ENCODE measurements around the gene CDC37L1. TPM values are rescaled to one million over a fixed set of nuclear protein-coding genes. Genes with fewer than 3 reads are reported as not detected.

CDC37L1 gene
- total RNA-seq: 13.7 and 14.2 TPM in 2 replicates

GRCh38 chr9:4679268-4680172, at the start of gene CDC37L1:
Gene CDC37L1, plus strand, starts transcription at chr9:4679569. Its CDS starts 199 bp downstream, at chr9:4679768.

DNA sequence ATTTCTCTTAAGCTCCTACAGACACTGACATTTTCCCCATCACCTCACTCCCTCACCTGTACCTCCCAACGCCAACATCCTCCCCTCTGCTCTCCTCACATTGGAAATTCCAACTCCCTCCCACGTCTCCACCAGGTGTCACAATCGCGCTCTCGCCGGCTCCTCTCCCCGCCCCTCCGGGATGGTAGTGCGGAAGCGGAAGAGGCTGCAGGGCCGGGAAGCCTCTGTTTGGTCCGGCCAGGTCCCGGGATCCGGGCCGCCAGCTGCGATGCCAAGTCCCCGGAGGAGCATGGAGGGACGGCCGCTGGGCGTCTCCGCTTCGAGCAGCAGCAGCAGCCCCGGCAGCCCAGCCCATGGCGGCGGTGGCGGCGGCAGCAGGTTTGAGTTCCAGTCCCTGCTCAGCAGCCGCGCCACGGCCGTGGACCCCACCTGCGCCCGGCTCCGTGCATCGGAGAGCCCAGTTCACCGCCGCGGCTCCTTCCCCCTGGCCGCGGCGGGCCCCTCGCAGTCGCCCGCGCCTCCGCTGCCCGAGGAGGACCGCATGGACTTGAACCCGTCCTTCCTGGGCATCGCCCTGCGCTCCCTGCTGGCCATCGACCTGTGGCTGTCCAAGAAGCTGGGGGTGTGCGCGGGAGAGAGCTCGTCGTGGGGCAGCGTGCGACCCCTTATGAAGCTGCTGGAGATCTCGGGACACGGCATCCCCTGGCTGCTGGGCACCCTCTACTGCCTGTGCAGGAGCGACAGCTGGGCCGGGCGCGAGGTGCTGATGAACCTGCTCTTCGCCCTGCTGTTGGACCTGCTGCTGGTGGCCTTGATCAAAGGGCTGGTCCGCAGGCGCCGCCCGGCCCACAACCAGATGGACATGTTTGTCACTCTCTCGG, 17.0 kb upstream of the CDC37L1 start, which contains the start of gene PLPP6:
Gene PLPP6, plus strand, starts transcription at position 187 of the 881 bp plus-strand sequence. Its CDS starts 82 bp downstream, at position 269.

GRCh38 chr9:4666042-4666699, 13.2 kb upstream of the CDC37L1 start, which contains the start of gene SPATA6L:
Gene SPATA6L, minus strand, starts transcription at chr9:4666480. Its CDS starts 230 bp downstream, at chr9:4666250.

DNA sequence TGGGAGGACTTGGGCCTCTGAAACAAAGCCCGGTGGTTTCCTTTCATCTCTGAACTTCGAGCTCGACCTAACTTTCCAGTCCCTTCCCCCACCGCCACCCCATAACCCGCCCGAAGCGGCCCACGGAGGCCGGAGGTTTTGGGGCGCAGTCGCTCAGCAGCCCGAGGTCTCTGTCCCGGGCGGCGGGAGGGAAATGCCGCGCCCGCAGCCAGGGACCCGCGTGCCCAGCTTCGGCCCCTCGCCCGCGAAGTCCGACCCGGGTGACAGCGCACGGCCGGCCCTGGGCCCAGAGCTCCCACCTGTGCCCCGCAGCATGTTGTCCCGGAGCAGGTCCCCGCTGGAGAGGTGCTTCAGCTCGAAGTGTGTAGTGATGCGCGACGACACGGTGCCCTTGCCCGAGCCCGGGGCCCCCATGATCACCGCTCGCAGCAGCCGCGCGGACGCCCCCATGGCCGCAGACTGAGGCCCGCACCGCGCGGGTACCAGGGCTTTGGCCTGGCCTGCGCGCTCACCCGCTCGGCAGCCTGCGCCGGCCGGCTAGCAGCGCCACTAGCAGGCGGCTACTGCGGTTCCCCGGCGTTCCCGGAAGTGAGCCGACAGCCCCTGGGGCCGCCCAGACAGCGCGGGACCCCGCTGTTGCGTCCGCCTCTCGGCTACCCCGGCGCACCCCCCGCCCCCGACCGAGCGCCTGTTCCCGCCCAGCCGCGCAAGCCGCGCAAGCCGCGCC, 61.4 kb downstream of the CDC37L1 start, which contains the start of gene AK3:
Gene AK3, minus strand, starts transcription at position 565 of the 727 bp plus-strand sequence. Its CDS starts 115 bp downstream, at position 450.

Other genes with a start within 250 kb of the CDC37L1 start
- 4.8 and 8.5 TPM in 2 replicates for gene SLC1A1, start 189.1 kb upstream of the CDC37L1 start, total RNA-seq
- gene PLPP6, start 17.3 kb upstream of the CDC37L1 start, total RNA-seq: 5.2 and 6.6 TPM in 2 replicates
- gene SPATA6L, start 13.1 kb upstream of the CDC37L1 start, total RNA-seq: 0.26 and 0.63 TPM in 2 replicates
- gene AK3, start 61.6 kb downstream of the CDC37L1 start, total RNA-seq: 75.3 and 75.5 TPM in 2 replicates
- gene RCL1, start 113.4 kb downstream of the CDC37L1 start, total RNA-seq: 7.2 and 7.6 TPM in 2 replicates

All from bronchial smooth muscle cell (primary cell).